Posterior vena cava (tissue), 2 donors: ENCODE measurements around the gene TGFB3. TPM values are rescaled to one million over a fixed set of nuclear protein-coding genes. Genes with fewer than 3 reads are reported as not detected.

Experiments
- DNase-seq: peaks from one replicate; pipeline ENCODE4 v3.0.0-alpha.2; 2020; ENCODE audit warnings: low spot score
- intact Hi-C, 2 donors: fragments of 100-400 bp; cut with DNase I; formaldehyde crosslinking; loops; one replicate each; pipeline versions ENCODE4 v1.14.1 to v1.14.2; 2022 to 2023
- total RNA-seq, 2 donors: library from RNA; stranded (reverse); fragmentation: NEBNext Ultra II Directional; extraction: Animal tissue kit (Norgen Biotek cat#: 25700); gene quantifications; one replicate each; pipeline ENCODE4 v1.2.1, GENCODE V29; 2021
- donor health status: DM: yes; HTN: yes; CAD: no.
- donor health status: DM: yes; HTN: yes; CAD: no.

TGFB3 gene
- total RNA-seq, 2 donors from 2014 or later = 158 to 188 TPM

- intact Hi-C loops = no loop called here
- no peak for DNase-seq
These were observed 8.5 kb upstream of the TGFB3 start for GRCh38 chr14:75990297-75990696.

- intact Hi-C loops = no loop called here
- DNase-seq = no peak
These were observed 7.3 kb upstream of the TGFB3 start for GRCh38 chr14:75989134-75989533.

GRCh38 chr14:75987201-75987970 lies 5.6 kb upstream of the TGFB3 start:
- DNase-seq = no peak
- intact Hi-C loops = no loop called here

GRCh38 chr14:75986439-75986765 lies 4.6 kb upstream of the TGFB3 start:
- intact Hi-C loops = no loop called here
- no peak for DNase-seq

- DNase-seq = peak; percentile 98
- intact Hi-C loops = no loop called here
These were observed 4.0 kb upstream of the TGFB3 start, which contains the start of gene IFT43 for GRCh38 chr14:75985618-75986438. Gene IFT43 (plus strand): TSS chr14:75985763. CDS start chr14:75985787, 24 bp downstream.

GRCh38 chr14:75984674-75985073 lies 2.9 kb upstream of the TGFB3 start:
- no peak for DNase-seq
- intact Hi-C loops = loop anchor here in 1 of 2 donors (5.0 kb wide), 2 partner anchors 272 to 407 kb away; partner anchors contain the start of gene FLVCR2

- intact Hi-C loops = loop anchor here in 1 of 2 donors (5.0 kb wide), 2 partner anchors 271 to 406 kb away; partner anchors contain the start of gene FLVCR2
- no peak for DNase-seq
These were observed 1.2 kb upstream of the TGFB3 start for GRCh38 chr14:75983019-75983358.

- peak; percentile 96 for DNase-seq
- intact Hi-C loops = loop anchor here in 1 of 2 donors (5.0 kb wide), 2 partner anchors 270 to 405 kb away; partner anchors contain the start of gene FLVCR2
These were observed 647 bp upstream of the TGFB3 start for GRCh38 chr14:75982266-75983018.

- intact Hi-C loops = loop anchor here (2.0 to 5.0 kb wide), 4 partner anchors 186 to 404 kb away; partner anchors contain the start of gene FLVCR2 (in 1 of the 2)
- DNase-seq = no peak
These were observed 939 bp downstream of the TGFB3 start for GRCh38 chr14:75980856-75981255.

GRCh38 chr14:75979648-75980565 lies 1.9 kb downstream of the TGFB3 start:
- no peak for DNase-seq
- intact Hi-C loops = loop anchor here (2.0 to 10.0 kb wide), 5 partner anchors 75 to 403 kb away; partner anchors contain the start of gene FLVCR2 (in 1 of the 2)

- no peak for DNase-seq
- intact Hi-C loops = loop anchor here in 1 of 2 donors (10.0 kb wide), 1 partner anchor 74 kb away; no protein-coding TSS in a partner anchor
These were observed 2.7 kb downstream of the TGFB3 start for GRCh38 chr14:75979071-75979571.

- intact Hi-C loops = loop anchor here in 1 of 2 donors (10.0 kb wide), 1 partner anchor 73 kb away; no protein-coding TSS in a partner anchor
- no peak for DNase-seq
These were observed 3.5 kb downstream of the TGFB3 start for GRCh38 chr14:75978249-75978731.

GRCh38 chr14:75977582-75977943 lies 4.2 kb downstream of the TGFB3 start:
- DNase-seq = no peak
- intact Hi-C loops = loop anchor here in 1 of 2 donors (10.0 kb wide), 1 partner anchor 73 kb away; no protein-coding TSS in a partner anchor

GRCh38 chr14:75976826-75977581 lies 4.8 kb downstream of the TGFB3 start:
- intact Hi-C loops = loop anchor here in 1 of 2 donors (10.0 kb wide), 1 partner anchor 72 kb away; no protein-coding TSS in a partner anchor

GRCh38 chr14:75972801-75973421 lies 8.9 kb downstream of the TGFB3 start:
- intact Hi-C loops = loop anchor here in 1 of 2 donors (10.0 kb wide), 1 partner anchor 68 kb away; no protein-coding TSS in a partner anchor
- DNase-seq = no peak

More at GRCh38 chr14:75976826-75977581, 4.8 kb downstream of the TGFB3 start:
- no peak for DNase-seq

GRCh38 chr14:75971509-75971908 lies 10.3 kb downstream of the TGFB3 start:
- intact Hi-C loops = loop anchor here in 1 of 2 donors (10.0 kb wide), 1 partner anchor 67 kb away; no protein-coding TSS in a partner anchor
- no peak for DNase-seq
